B cell (primary cell): Measurements from ENCODE around the gene AKR1B1. TPM values are rescaled to one million over a fixed set of nuclear protein-coding genes. Genes with fewer than 3 reads are reported as not detected.

Experiments used
- ATAC-seq: fragments of 200-7000 bp; cut with Tn5 transposase; one replicate; pipeline ENCODE4 v1.10.0; 2021; ENCODE audit warnings: low read depth, mild to moderate bottlenecking, moderate number of reproducible peaks, moderate library complexity
- CTCF ChIA-PET: fragments of 350-600 bp; sonication (Branson Sonifier 250); formaldehyde crosslinking; loops from one replicate; lab custom pipeline; 2021; ENCODE audit warnings: antibody characterized with exemption, inconsistent platforms; lab: Charles Lee
- POLR2A ChIA-PET: fragments of 350-600 bp; sonication (Branson Sonifier 250); formaldehyde crosslinking; loops from one replicate; lab custom pipeline; 2021; ENCODE audit warnings: antibody characterized with exemption; lab: Charles Lee
- DNase-seq: peaks from one replicate; pipeline ENCODE4 v3.0.0; 2013
- H2AFZ ChIP-seq: 2 replicates; pipeline ENCODE4 v1.6.1; 2012; ENCODE audit warnings: mild to moderate bottlenecking, low read depth, low read length; ENCODE audit not compliant: insufficient read depth, poor library complexity, severe bottlenecking
- H3K27ac ChIP-seq, 2 donors: 1 replicate in 1 of 2; 2 replicates in 1 of 2; pipeline ENCODE4 v1.5.1; 2012 to 2013; ENCODE audit warnings: low read length in 2 of 2, mild to moderate bottlenecking in 2 of 2, moderate library complexity in 1 of 2
- H3K27me3 ChIP-seq, 4 experiments: fragments of 200-600 bp in 1 of 4; sonication (generic) in 1 of 4; replicated peaks in 1 of 4; 1 replicate in 2 of 4; 2 replicates in 2 of 4; pipeline versions ENCODE4 v1.6.1 to v1.7.0; 2013 to 2016; ENCODE audit warnings: low read length in 3 of 4, mild to moderate bottlenecking in 2 of 4, mixed read lengths in 1 of 4, moderate library complexity in 1 of 4; ENCODE audit not compliant: insufficient read depth in 4 of 4, control insufficient read depth in 3 of 4; ENCODE audit errors: control extremely low read depth in 1 of 4
- H3K36me3 ChIP-seq, 2 experiments: replicated peaks in 1 of 2; 1 replicate in 1 of 2; 2 replicates in 1 of 2; pipeline versions ENCODE4 v1.6.1 to v1.7.1; 2013; ENCODE audit warnings: low read length in 1 of 2; ENCODE audit not compliant: insufficient read depth in 2 of 2, control insufficient read depth in 1 of 2; ENCODE audit errors: control extremely low read depth in 1 of 2, extremely low read depth in 1 of 2
- H3K4me1 ChIP-seq, 2 donors: fragments of 200-600 bp in 1 of 2; sonication (generic) in 1 of 2; 1 replicate in 1 of 2; 2 replicates in 1 of 2; pipeline versions ENCODE4 v1.5.1 to v1.6.1; 2013 to 2017; ENCODE audit warnings: low read length in 2 of 2; ENCODE audit not compliant: control insufficient read depth in 2 of 2, insufficient read depth in 2 of 2
- H3K4me2 ChIP-seq: replicated peaks from 2 replicates; pipeline ENCODE3; 2012; ENCODE audit warnings: mild to moderate bottlenecking, low read depth, low read length; ENCODE audit not compliant: poor library complexity, severe bottlenecking
- H3K4me3 ChIP-seq, 5 experiments: fragments of 200-600 bp in 1 of 5; sonication (generic) in 1 of 5; 1 replicate in 3 of 5; 2 replicates in 2 of 5; pipeline versions ENCODE4 v1.5.1 to v1.7.0; 2011 to 2016; ENCODE audit warnings: low read length in 4 of 5, mild to moderate bottlenecking in 4 of 5, low read depth in 2 of 5, control low read depth in 1 of 5, moderate library complexity in 1 of 5; ENCODE audit not compliant: insufficient read depth in 1 of 5; ENCODE audit errors: control extremely low read depth in 1 of 5, extremely low read depth in 1 of 5
- H3K79me2 ChIP-seq: fragments of 200-600 bp; sonication (generic); one replicate; pipeline ENCODE4 v1.6.0; 2016; ENCODE audit warnings: low read length; ENCODE audit not compliant: control insufficient read depth, insufficient read depth
- H3K9ac ChIP-seq: fragments of 200-600 bp; sonication (generic); 2 replicates; pipeline ENCODE4 v1.6.1; 2017; ENCODE audit warnings: mild to moderate bottlenecking, low read length, moderate library complexity
- H3K9me3 ChIP-seq, 3 donors: one replicate each; pipeline versions ENCODE4 v1.6.1 to v1.7.1; 2013; ENCODE audit warnings: low read length in 2 of 3; ENCODE audit not compliant: control insufficient read depth in 2 of 3, insufficient read depth in 1 of 3; ENCODE audit errors: control extremely low read depth in 1 of 3
- H4K20me1 ChIP-seq: 2 replicates; pipeline ENCODE4 v1.6.0; 2012; ENCODE audit warnings: mild to moderate bottlenecking, low read length; ENCODE audit not compliant: insufficient read depth, control insufficient read depth, poor library complexity, severe bottlenecking
- H3K27ac Mint-ChIP-seq: one replicate; pipeline ENCODE4 v1.8.0; 2021; ENCODE audit warnings: mixed read lengths
- H3K27me3 Mint-ChIP-seq: one replicate; pipeline ENCODE4 v1.8.0; 2021; ENCODE audit warnings: mixed read lengths
- H3K4me1 Mint-ChIP-seq: one replicate; pipeline ENCODE4 v1.8.0; 2021; ENCODE audit warnings: mixed read lengths
- H3K4me3 Mint-ChIP-seq: one replicate; pipeline ENCODE4 v1.8.0; 2021; ENCODE audit warnings: mixed read lengths
- H3K9me3 Mint-ChIP-seq: one replicate; pipeline ENCODE4 v1.8.0; 2022; ENCODE audit warnings: mixed read lengths; ENCODE audit not compliant: insufficient read depth
- EZH2 ChIP-seq: IDR thresholded peaks from 2 replicates; pipeline ENCODE4 v1.6.1; 2012; ENCODE audit warnings: borderline replicate concordance, low read depth, mild to moderate bottlenecking, moderate library complexity, low read length; ENCODE audit not compliant: insufficient read depth, poor library complexity, severe bottlenecking
- WGBS: methylation state at CpG from one replicate; pipeline ENCODE4 v1.1.5; 2013; ENCODE audit warnings: missing lambda C conversion rate; ENCODE audit not compliant: insufficient coverage; 5-methylcytosine and 5-hydroxymethylcytosine counted together
- intact Hi-C: fragments of 100-400 bp; cut with micrococcal nuclease; formaldehyde crosslinking; loops from one replicate; pipeline ENCODE4 v1.10.0; 2022
- polyA plus RNA-seq: library from polyadenylated mRNA; depleted of rRNA; stranded (reverse); fragments of >200 nt; gene quantifications from 2 replicates; pipeline ENCODE4 v1.2.3, GENCODE V29; 2012
- total RNA-seq, 2 donors: library from RNA; stranded (reverse); fragments of 120-200 nt in 1 of 2; gene quantifications; 1 replicate in 1 of 2; 2 replicates in 1 of 2; pipeline versions ENCODE4 v1.2.3 to v1.2.4, GENCODE V29; 2013 to 2022
- TF ChIP-seq, protein P1 (sequence below): fragments of 200-600 bp; IDR thresholded peaks from one replicate; pipeline ENCODE4 v1.8.0; 2022; ENCODE audit warnings: antibody characterized with exemption, mild to moderate bottlenecking

The AKR1B1 gene
- total and polyA plus RNA-seq, 2 donors (not counting 1 experiment from before 2014, with no cell fraction given) = 82.9 to 89.6 TPM

DNA sequence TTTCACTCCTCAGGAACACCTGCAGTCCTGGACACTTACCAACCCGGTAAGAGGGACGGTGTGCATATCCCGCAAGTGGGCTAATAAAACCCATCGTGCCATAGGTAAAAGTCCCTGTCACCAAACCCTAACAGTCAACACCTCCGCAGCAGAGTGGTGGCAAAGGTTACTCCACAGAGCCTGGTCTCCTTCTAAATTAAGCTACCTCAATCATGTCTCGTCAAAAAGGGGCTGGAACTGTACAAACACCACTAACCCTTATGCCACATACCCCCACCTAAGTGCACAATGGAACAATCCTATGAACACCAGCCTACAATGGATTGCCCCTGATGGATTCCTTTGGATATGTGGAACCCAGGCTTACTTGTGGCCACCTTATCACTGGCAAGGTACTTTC, 9.6 kb upstream of the AKR1B1 start:
- peaks cover 0 to 3% (median 0%) of the 10 kb centered on the region in 4 experiments for H3K27me3 ChIP-seq
- TF ChIP-seq, protein P1, sequence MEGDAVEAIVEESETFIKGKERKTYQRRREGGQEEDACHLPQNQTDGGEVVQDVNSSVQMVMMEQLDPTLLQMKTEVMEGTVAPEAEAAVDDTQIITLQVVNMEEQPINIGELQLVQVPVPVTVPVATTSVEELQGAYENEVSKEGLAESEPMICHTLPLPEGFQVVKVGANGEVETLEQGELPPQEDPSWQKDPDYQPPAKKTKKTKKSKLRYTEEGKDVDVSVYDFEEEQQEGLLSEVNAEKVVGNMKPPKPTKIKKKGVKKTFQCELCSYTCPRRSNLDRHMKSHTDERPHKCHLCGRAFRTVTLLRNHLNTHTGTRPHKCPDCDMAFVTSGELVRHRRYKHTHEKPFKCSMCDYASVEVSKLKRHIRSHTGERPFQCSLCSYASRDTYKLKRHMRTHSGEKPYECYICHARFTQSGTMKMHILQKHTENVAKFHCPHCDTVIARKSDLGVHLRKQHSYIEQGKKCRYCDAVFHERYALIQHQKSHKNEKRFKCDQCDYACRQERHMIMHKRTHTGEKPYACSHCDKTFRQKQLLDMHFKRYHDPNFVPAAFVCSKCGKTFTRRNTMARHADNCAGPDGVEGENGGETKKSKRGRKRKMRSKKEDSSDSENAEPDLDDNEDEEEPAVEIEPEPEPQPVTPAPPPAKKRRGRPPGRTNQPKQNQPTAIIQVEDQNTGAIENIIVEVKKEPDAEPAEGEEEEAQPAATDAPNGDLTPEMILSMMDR = no peak
- no peak for TF ChIP-seq EZH2
- H3K36me3 ChIP-seq = no peaks in the 10 kb centered on the region
- no peak overlapping the region for H2AFZ ChIP-seq
- ChIA-PET CTCF (interaction anchor here (1.2 kb wide), 1 partner anchor 41 kb away, joined by 3 read pairs; no protein-coding TSS in a partner anchor), POLR2A (no interaction called here)
- no peak overlapping the region for H3K4me3 ChIP-seq
- H3K9me3 ChIP-seq = peaks cover 0 to 13% (median 11%) of the 10 kb centered on the region in 3 donors
- no peak overlapping the region for H3K27ac ChIP-seq
- no peak overlapping the region for H3K4me2 ChIP-seq
- peaks cover 3% of the 10 kb centered on the region for H3K27me3 Mint-ChIP-seq
- no peaks in the 10 kb centered on the region for H4K20me1 ChIP-seq
- no peak overlapping the region for H3K27ac Mint-ChIP-seq
- ATAC-seq = no peak
- DNase-seq = no peak
- no peak overlapping the region for H3K4me3 Mint-ChIP-seq
- no peaks in the 10 kb centered on the region for H3K4me1 Mint-ChIP-seq
- H3K9me3 Mint-ChIP-seq = peaks cover 8% of the 10 kb centered on the region
- WGBS = 92% methylated on average over 5 of the region's 6 CpGs
- no peaks in the 10 kb centered on the region for H3K4me1 ChIP-seq
- intact Hi-C loops = no loop called here
- no peak overlapping the region for H3K9ac ChIP-seq
- no peaks in the 10 kb centered on the region for H3K79me2 ChIP-seq

DNA sequence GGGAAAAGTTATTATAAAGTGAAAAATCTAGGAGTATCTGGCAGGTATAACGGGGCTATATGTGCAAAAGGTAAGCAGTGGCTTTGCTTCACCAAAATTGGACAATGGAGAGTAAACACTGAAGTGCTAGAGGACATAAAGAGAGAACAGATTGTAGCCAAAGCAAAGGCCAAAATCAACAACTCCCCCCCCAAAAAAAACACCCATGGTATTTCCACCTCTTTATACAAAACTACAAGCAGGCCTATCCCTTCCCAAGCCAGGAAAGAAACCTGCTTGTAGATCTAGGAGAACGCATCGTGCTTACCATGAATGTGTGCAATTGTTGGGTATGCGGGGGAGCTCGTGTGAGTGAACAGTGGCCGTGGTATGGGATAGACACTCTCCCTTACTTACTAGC, 9.2 kb upstream of the AKR1B1 start:
- H2AFZ ChIP-seq = no peak overlapping the region
- ATAC-seq = no peak

More for the DNA sequence above, 9.2 kb upstream of the AKR1B1 start:
- Histone ChIP-seq H3K27ac (no peak overlapping the region), H3K4me2 (no peak overlapping the region), H4K20me1 (no peaks in the 10 kb centered on the region), H3K9me3 (peaks cover 0 to 15% (median 14%) of the 10 kb centered on the region in 3 donors), H3K27me3 (peaks cover 0 to 3% (median 0%) of the 10 kb centered on the region in 4 experiments), H3K9ac (no peak overlapping the region), H3K4me3 (no peak overlapping the region), H3K36me3 (no peaks in the 10 kb centered on the region), H3K4me1 (no peaks in the 10 kb centered on the region), H3K79me2 (no peaks in the 10 kb centered on the region)
- intact Hi-C loops = no loop called here
- H3K9me3 Mint-ChIP-seq = peaks cover 8% of the 10 kb centered on the region
- TF ChIP-seq, protein P1 = no peak
- TF ChIP-seq EZH2 = no peak
- DNase-seq = no peak
- no peak overlapping the region for H3K27ac Mint-ChIP-seq
- no peaks in the 10 kb centered on the region for H3K4me1 Mint-ChIP-seq
- no peak overlapping the region for H3K4me3 Mint-ChIP-seq
- WGBS = no CpG with 5 or more reads among the region's 6 CpGs
- peaks cover 3% of the 10 kb centered on the region for H3K27me3 Mint-ChIP-seq
- CTCF ChIA-PET = interaction anchor here (0.9 to 1.2 kb wide), 2 partner anchors 41 to 47 kb away, joined by 3 read pairs; no protein-coding TSS in a partner anchor
- POLR2A ChIA-PET = no interaction called here
